SK-N-SH (cell line): ENCODE results near the gene PLIN5. TPM values are rescaled to one million over a fixed set of nuclear protein-coding genes. Genes with fewer than 3 reads are reported as not detected.

Source experiments
- CTCF ChIA-PET: fragments of 300-600, 350-600 bp; formaldehyde crosslinking; extraction: SDS; loops from one replicate; lab custom pipeline; 2021; lab: Yijun Ruan, JAX
- POLR2A ChIA-PET: fragments of 350-600 bp; sonication (Branson Sonifier 250); formaldehyde crosslinking; extraction: SDS; loops from one replicate; lab custom pipeline; 2020; ENCODE audit warnings: antibody characterized with exemption, inconsistent platforms; lab: Yijun Ruan, JAX
- DNase-seq: peaks from one replicate; pipeline ENCODE4 v3.0.0; 2012
- H2AFZ ChIP-seq: fragments of 200-600 bp; sonication (generic); 2 replicates; pipeline ENCODE4 v1.8.1; 2016; ENCODE audit warnings: antibody characterized with exemption, mild to moderate bottlenecking, low read depth
- H3F3A ChIP-seq: fragments of 200-600 bp; sonication (generic); replicated peaks from 2 replicates; pipeline ENCODE3; 2016; ENCODE audit warnings: antibody characterized with exemption, mild to moderate bottlenecking; ENCODE audit not compliant: insufficient read depth
- H3K27ac ChIP-seq, 2 experiments: fragments of 200-500 bp in 1 of 2; fragments of 200-600 bp in 1 of 2; sonication (Bioruptor generic) in 1 of 2; sonication (generic), shearing (Covaris generic) in 1 of 2; 2 replicates each; pipeline versions ENCODE4 v1.5.1 to v1.6.1; 2014 to 2016; ENCODE audit warnings: low read depth in 2 of 2, inconsistent platforms in 1 of 2, low read length in 1 of 2, mild to moderate bottlenecking in 1 of 2, mixed read lengths in 1 of 2
- H3K27me3 ChIP-seq: fragments of 200-600 bp; sonication (generic), shearing (Covaris generic); 2 replicates; pipeline ENCODE4 v1.6.1; 2016; ENCODE audit warnings: mixed run types; ENCODE audit not compliant: insufficient read depth
- H3K36me3 ChIP-seq, 2 experiments: fragments of 200-500 bp in 1 of 2; fragments of 200-600 bp in 1 of 2; sonication (Bioruptor generic) in 1 of 2; sonication (generic) in 1 of 2; replicated peaks in 1 of 2; 2 replicates each; pipeline versions ENCODE3 to v1.5.1; 2014 to 2016; ENCODE audit warnings: low read length in 1 of 2, mild to moderate bottlenecking in 1 of 2; ENCODE audit not compliant: insufficient read depth in 2 of 2, control insufficient read depth in 1 of 2
- H3K4me1 ChIP-seq, 2 experiments: fragments of 200-500 bp in 1 of 2; fragments of 200-600 bp in 1 of 2; sonication (Bioruptor generic) in 1 of 2; sonication (generic), shearing (Covaris generic) in 1 of 2; 2 replicates each; pipeline versions ENCODE4 v1.5.1 to v1.6.1; 2014 to 2016; ENCODE audit warnings: low read depth in 1 of 2, low read length in 1 of 2, mixed run types in 1 of 2; ENCODE audit not compliant: insufficient read depth in 2 of 2, control insufficient read depth in 1 of 2
- H3K4me2 ChIP-seq: fragments of 200-600 bp; sonication (generic), shearing (Covaris generic); 2 replicates; pipeline ENCODE4 v1.6.1; 2017; ENCODE audit warnings: mixed run types
- H3K4me3 ChIP-seq, 2 experiments: fragments of 200-500 bp in 1 of 2; fragments of 200-600 bp in 1 of 2; sonication (Bioruptor generic) in 1 of 2; sonication (generic), shearing (Covaris generic) in 1 of 2; 2 replicates each; pipeline versions ENCODE4 v1.5.1 to v1.8.1; 2014 to 2016; ENCODE audit warnings: low read depth in 2 of 2, inconsistent platforms in 1 of 2, low read length in 1 of 2, mild to moderate bottlenecking in 1 of 2, mixed read lengths in 1 of 2, moderate library complexity in 1 of 2
- H3K79me2 ChIP-seq: fragments of 200-600 bp; sonication (generic); 2 replicates; pipeline ENCODE4 v1.8.1; 2017; ENCODE audit warnings: mild to moderate bottlenecking; ENCODE audit not compliant: insufficient read depth
- H3K9ac ChIP-seq: fragments of 200-600 bp; sonication (generic); 2 replicates; pipeline ENCODE4 v1.6.1; 2017; ENCODE audit warnings: mixed run types
- H3K9me2 ChIP-seq: fragments of 200-600 bp; sonication (generic); 2 replicates; pipeline ENCODE4 v1.6.1; 2017; ENCODE audit warnings: mixed run types
- H3K9me3 ChIP-seq: fragments of 200-600 bp; sonication (generic); 2 replicates; pipeline ENCODE4 v1.6.1; 2017; ENCODE audit warnings: mixed run types, mild to moderate bottlenecking, moderate library complexity
- H4K20me1 ChIP-seq: fragments of 200-600 bp; sonication (generic); 2 replicates; pipeline ENCODE4 v1.6.1; 2017; ENCODE audit warnings: mild to moderate bottlenecking, mixed run types; ENCODE audit not compliant: insufficient read depth
- FOXM1 ChIP-seq: IDR thresholded peaks from 2 replicates; pipeline ENCODE4 v1.4.0; 2012; ENCODE audit warnings: low read depth, mild to moderate bottlenecking
- JUND ChIP-seq: IDR thresholded peaks from 2 replicates; pipeline ENCODE4 v1.4.0; 2012
- MEF2A ChIP-seq: IDR thresholded peaks from 2 replicates; pipeline ENCODE4 v1.4.0; 2012; ENCODE audit warnings: low read depth, borderline replicate concordance
- MXI1 ChIP-seq: IDR thresholded peaks from 2 replicates; pipeline ENCODE4 v1.6.1; 2012; ENCODE audit warnings: mild to moderate bottlenecking, low read depth, low read length, improper control_type of control experiment
- RFX5 ChIP-seq: IDR thresholded peaks from 2 replicates; pipeline ENCODE4 v1.6.1; 2012; ENCODE audit warnings: mild to moderate bottlenecking, improper control_type of control experiment, low read length
- WGBS: methylation state at CpG from one replicate; pipeline ENCODE4 v1.1.6; 2017; ENCODE audit warnings: low lambda C conversion rate; 5-methylcytosine and 5-hydroxymethylcytosine counted together
- polyA plus RNA-seq, 3 experiments: library from polyadenylated mRNA; depleted of rRNA; stranded (reverse); fragments of >200 nt; gene quantifications; 2 replicates each; pipeline ENCODE4 v1.2.3, GENCODE V29; 2012
- TF ChIP-seq, protein P1 (sequence below): fragments of 200-600 bp; sonication (generic); IDR thresholded peaks from 2 replicates; pipeline ENCODE4 v1.6.1; 2017; ENCODE audit warnings: antibody characterized with exemption, mild to moderate bottlenecking, moderate library complexity

The PLIN5 gene
- polyA plus RNA-seq, 1 of the 3 experiments (the other 2 are of a cell fraction) = 0.59 TPM

GRCh38 chr19:4516939-4517300, 18.1 kb downstream of the PLIN5 start:
- WGBS = 43% methylated on average over 1 of the region's 8 CpGs
- Histone ChIP-seq H3K79me2 (no peaks in the 10 kb centered on the region), H4K20me1 (no peaks in the 10 kb centered on the region), H3K27ac (no peak overlapping the region), H3K9ac (no peak overlapping the region), H3K4me2 (no peak overlapping the region), H2AFZ (no peak overlapping the region), H3K27me3 (no peaks in the 10 kb centered on the region), H3K9me2 (no peaks in the 10 kb centered on the region), H3K4me3 (no peak overlapping the region), H3F3A (no peaks in the 10 kb centered on the region), H3K4me1 (peaks cover 0 to 3% of the 10 kb centered on the region in 2 experiments; a peak in 1 of 4 replicates), H3K9me3 (no peaks in the 10 kb centered on the region), H3K36me3 (no peaks in the 10 kb centered on the region)
- POLR2A ChIA-PET = no interaction called here
- CTCF ChIA-PET = interaction anchor here (3.9 kb wide), 1 partner anchor 8 kb away, joined by 22 read pairs; no protein-coding TSS in a partner anchor
- TF ChIP-seq MEF2A (no peak), JUND (no peak)
- DNase-seq = no peak

DNA sequence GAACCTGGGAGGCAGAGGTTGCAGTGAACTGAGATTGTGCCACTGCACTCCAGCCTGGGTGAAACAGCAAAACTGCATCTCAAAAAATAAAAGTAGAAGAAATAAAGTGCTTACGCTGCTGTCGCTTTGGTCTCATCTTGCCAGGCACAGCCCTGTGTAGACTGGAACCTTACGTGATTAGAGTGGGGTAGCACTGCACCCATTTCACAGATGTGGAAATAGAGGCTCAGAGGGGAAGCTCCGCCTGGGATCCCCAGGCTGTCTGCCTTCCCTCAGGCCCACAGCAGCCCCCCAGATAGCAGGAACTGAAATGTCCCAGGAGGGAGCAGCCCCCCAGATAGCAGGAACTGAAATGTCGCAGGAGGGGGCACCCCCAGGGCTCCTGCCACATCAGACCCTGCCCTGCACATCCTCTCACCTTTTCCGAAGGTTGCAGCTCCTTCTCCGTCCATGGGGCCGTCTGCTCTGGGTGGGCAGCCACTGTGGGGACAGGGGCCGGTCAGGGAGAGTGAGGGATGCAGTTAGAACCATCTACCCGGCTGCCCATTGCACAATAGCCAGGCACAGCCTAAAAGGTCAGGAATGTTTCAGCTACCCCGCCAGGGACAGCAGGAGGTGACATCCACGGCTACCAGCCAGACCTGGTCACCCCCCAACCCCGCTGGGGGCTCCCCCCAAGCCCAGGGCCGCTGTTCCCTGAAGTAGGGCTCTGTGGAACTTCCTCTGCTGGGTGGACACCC, 18.7 kb downstream of the PLIN5 start:
- H3K4me3 ChIP-seq = no peak overlapping the region
- H3K9me2 ChIP-seq = no peaks in the 10 kb centered on the region
- H3K79me2 ChIP-seq = no peaks in the 10 kb centered on the region
- no peak overlapping the region for H3K27ac ChIP-seq
- no peaks in the 10 kb centered on the region for H3F3A ChIP-seq
- H2AFZ ChIP-seq = no peak overlapping the region
- 87% methylated on average over 4 of the region's 14 CpGs for WGBS
- H3K9me3 ChIP-seq = no peaks in the 10 kb centered on the region
- POLR2A ChIA-PET = interaction anchor here (0.6 kb wide), 1 partner anchor 34 kb away, joined by 3 read pairs; no protein-coding TSS in a partner anchor
- no peak overlapping the region for H3K4me2 ChIP-seq
- no peaks in the 10 kb centered on the region for H4K20me1 ChIP-seq
- CTCF ChIA-PET = interaction anchor here (1.6 to 3.9 kb wide), 3 partner anchors 7 to 10 kb away, joined by 4 to 22 read pairs (median 6); no protein-coding TSS in a partner anchor
- TF ChIP-seq FOXM1 (no peak), MXI1 (no peak)
- TF ChIP-seq, protein P1, sequence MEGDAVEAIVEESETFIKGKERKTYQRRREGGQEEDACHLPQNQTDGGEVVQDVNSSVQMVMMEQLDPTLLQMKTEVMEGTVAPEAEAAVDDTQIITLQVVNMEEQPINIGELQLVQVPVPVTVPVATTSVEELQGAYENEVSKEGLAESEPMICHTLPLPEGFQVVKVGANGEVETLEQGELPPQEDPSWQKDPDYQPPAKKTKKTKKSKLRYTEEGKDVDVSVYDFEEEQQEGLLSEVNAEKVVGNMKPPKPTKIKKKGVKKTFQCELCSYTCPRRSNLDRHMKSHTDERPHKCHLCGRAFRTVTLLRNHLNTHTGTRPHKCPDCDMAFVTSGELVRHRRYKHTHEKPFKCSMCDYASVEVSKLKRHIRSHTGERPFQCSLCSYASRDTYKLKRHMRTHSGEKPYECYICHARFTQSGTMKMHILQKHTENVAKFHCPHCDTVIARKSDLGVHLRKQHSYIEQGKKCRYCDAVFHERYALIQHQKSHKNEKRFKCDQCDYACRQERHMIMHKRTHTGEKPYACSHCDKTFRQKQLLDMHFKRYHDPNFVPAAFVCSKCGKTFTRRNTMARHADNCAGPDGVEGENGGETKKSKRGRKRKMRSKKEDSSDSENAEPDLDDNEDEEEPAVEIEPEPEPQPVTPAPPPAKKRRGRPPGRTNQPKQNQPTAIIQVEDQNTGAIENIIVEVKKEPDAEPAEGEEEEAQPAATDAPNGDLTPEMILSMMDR = no peak
- no peak for DNase-seq
- H3K9ac ChIP-seq = no peak overlapping the region
- H3K27me3 ChIP-seq = no peaks in the 10 kb centered on the region
- H3K4me1 ChIP-seq = peaks cover 0 to 3% of the 10 kb centered on the region in 2 experiments; a peak in 1 of 4 replicates
- no peaks in the 10 kb centered on the region for H3K36me3 ChIP-seq

GRCh38 chr19:4515732-4516131, 19.3 kb downstream of the PLIN5 start:
- POLR2A ChIA-PET = interaction anchor here (0.6 kb wide), 1 partner anchor 34 kb away, joined by 3 read pairs; no protein-coding TSS in a partner anchor

More at GRCh38 chr19:4515732-4516131, 19.3 kb downstream of the PLIN5 start:
- H3K9ac ChIP-seq = no peak overlapping the region
- no peaks in the 10 kb centered on the region for H3K27me3 ChIP-seq
- H3K79me2 ChIP-seq = no peaks in the 10 kb centered on the region
- no peaks in the 10 kb centered on the region for H3K9me2 ChIP-seq
- H3K9me3 ChIP-seq = no peaks in the 10 kb centered on the region
- no peak for DNase-seq
- H3K4me2 ChIP-seq = no peak overlapping the region
- H2AFZ ChIP-seq = no peak overlapping the region
- TF ChIP-seq RFX5 = no peak
- CTCF ChIA-PET = interaction anchor here (1.6 to 3.9 kb wide), 3 partner anchors 8 to 11 kb away, joined by 4 to 22 read pairs (median 6); no protein-coding TSS in a partner anchor
- no peaks in the 10 kb centered on the region for H3F3A ChIP-seq
- H3K27ac ChIP-seq = no peak overlapping the region
- H4K20me1 ChIP-seq = no peaks in the 10 kb centered on the region
- WGBS = 42% methylated on average over 2 of the region's 5 CpGs
- peaks cover 0 to 3% of the 10 kb centered on the region in 2 experiments; a peak in 1 of 4 replicates for H3K4me1 ChIP-seq
- H3K36me3 ChIP-seq = no peaks in the 10 kb centered on the region
- H3K4me3 ChIP-seq = no peak overlapping the region
